Stimulated activated CD8-positive, alpha-beta memory T cell treated with anti-CD3 and anti-CD28 coated beads, Interleukin-2, amount 100 ng/mL, for 48 hours (primary cell): ENCODE data around the gene AKR1C2.
"Not testable (repeated sequence)": the region's sequence is repeated elsewhere in the genome, so short reads cannot be mapped to it uniquely, and the experiment has no call there.

Experiments used
- DNase-seq, 2 donors: peaks; one replicate each; pipeline ENCODE4 v3.0.0-alpha.2; 2020; ENCODE audit warnings: low read depth in 2 of 2

Gene AKR1C2

GRCh38 chr10:4961558-4961957, 42.1 kb downstream of the AKR1C2 start:
- not testable (repeated sequence) for DNase-seq

DNA sequence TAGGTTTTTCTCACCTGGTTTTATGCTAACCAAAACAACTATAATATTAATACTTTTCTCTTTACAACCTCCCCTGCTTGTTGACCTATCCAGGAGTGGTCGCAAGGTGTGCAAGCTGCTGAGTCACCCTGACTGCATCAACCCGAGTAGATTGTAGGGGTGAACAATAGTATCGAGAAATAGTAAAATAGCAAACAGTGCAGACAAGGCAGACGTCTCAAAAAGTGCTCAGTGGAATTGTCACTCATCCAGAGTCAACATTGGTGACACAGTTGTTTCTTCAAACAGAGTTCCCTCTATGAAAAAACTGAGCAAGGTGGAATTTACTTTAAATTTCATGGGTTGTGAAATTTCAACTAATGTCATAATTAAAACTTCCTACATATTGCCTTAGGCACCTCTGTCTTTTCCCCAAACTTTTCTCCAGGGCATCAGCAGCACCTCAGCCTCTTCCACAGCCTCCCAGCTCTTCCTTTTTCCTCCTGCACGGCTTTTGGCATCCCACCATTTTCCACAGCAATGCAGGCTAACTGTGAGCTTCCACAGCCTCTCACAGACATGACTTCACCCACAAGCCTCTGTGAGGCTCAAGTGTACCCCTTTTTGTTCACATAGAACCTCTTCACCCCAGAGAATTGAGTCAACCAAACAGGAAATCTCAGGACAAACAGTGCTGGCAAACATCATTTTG, 46.6 kb downstream of the AKR1C2 start:
- DNase-seq, result not testable (repeated sequence)

GRCh38 chr10:4956088-4956487, 47.6 kb downstream of the AKR1C2 start:
- DNase-seq, result not testable (repeated sequence)

GRCh38 chr10:4953405-4953804, 50.3 kb downstream of the AKR1C2 start:
- DNase-seq, result no peak

- DNase-seq, result not testable (repeated sequence)
Observed at GRCh38 chr10:4951512-4952162, 52.0 kb downstream of the AKR1C2 start.

GRCh38 chr10:4947635-4948596, 55.7 kb downstream of the AKR1C2 start:
- DNase-seq, result no peak

DNA sequence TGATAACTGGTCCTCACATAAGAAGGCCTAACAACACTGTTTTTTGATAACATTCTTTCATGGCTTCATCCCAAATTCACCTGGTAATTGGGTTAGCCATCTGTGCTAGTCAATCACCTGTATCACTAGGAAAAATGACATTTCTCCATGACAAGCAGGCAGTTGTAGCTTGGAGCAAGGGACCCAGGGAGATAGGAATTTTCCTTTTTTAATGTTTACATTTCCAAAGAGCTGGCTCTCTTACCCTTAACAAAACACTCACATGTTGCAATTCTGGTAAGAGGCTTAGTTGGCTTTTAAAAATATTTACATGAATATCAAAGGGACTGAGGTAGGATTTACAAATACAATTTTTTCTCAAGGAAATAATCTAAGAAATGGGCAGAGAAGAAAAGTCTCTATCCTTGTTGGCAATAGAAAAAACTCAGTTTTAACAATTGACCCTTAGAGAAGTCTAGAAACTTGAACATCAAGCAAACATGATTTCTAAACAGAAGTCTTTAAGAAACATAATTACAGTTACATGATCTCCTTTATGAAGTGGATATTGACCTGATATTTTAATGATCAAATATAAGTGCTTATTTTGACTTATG, 56.5 kb downstream of the AKR1C2 start:
- DNase-seq, result no peak

GRCh38 chr10:4945766-4946717, 57.6 kb downstream of the AKR1C2 start:
- DNase-seq, result no peak

- DNase-seq, result no peak
Observed at GRCh38 chr10:4944841-4945240, 58.8 kb downstream of the AKR1C2 start.

DNA sequence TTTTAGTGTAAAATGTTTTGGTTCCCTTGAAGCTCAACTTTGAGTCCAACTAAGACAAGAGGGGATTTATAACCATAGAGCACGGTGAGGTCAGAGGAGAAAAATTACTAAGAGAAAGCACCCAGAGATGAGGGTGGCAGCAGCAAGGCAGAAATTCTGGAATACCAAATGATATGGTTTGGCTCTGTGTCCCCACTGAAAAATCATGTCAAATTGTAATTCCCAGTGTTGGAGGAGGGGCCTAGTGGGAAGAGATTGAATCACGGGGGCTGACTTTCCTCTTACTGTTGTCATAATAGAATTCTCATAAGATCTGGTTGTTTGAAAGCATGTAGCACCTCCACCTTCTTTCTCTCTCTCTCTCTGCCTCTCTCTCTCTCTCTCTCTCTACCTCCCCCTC, 59.8 kb downstream of the AKR1C2 start:
- no peak for DNase-seq

GRCh38 chr10:4943416-4943815, 60.2 kb downstream of the AKR1C2 start:
- DNase-seq, result not testable (repeated sequence)

- DNase-seq, result not testable (repeated sequence)
Observed at GRCh38 chr10:4942931-4943330, 60.7 kb downstream of the AKR1C2 start.

- no peak for DNase-seq
Observed at GRCh38 chr10:4941540-4942330, 61.9 kb downstream of the AKR1C2 start.

DNA sequence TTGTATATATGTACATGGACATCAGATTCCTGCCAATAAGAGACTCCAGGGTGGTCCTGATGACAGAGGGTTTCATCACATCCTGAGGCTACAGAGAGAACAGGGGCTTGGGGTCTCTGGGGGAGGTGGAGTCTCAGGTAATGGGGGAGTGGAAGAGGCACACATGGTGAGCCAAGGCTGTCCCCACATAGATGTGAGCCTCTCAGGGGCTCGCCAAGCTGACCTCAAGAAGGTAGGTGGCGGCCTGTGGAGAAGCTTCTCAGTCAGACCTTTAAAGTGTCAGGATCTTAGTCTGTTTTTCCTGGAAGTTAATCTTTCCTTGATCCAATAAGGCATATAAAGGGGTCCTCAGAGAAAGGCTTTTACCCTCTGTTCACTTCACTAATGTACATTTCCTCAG, 62.7 kb downstream of the AKR1C2 start:
- not testable (repeated sequence) for DNase-seq

DNA sequence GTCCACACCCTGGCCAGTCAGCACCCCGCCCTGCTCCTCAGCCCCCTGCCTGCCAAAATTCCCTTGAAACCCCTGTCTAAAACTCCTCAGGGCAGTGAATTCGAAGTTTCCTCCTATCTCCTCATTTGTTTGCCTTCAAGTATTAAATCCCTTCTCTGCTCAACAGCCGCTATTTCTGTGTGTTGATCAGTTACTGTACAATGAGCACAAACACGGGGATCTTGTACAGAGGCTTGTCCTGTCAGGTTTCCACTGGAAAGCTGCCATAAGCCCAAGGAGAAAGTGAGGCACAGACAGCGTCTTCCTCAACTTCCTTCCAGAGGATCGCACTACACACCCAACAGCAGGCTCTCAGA, 63.6 kb downstream of the AKR1C2 start:
- DNase-seq, result not testable (repeated sequence)

- no peak for DNase-seq
Observed at GRCh38 chr10:4939224-4940072, 64.2 kb downstream of the AKR1C2 start.
